Skeletal muscle tissue (tissue), 4 donors: Measurements from ENCODE around the gene KDM4B. TPM values are rescaled to one million over a fixed set of nuclear protein-coding genes. Genes with fewer than 3 reads are reported as not detected.
"Not testable (repeated sequence)": the region's sequence is repeated elsewhere in the genome, so short reads cannot be mapped to it uniquely, and the experiment has no call there.

Source experiments
- H3K27ac ChIP-seq: one replicate; pipeline ENCODE4 v1.7.0; 2013; ENCODE audit warnings: mild to moderate bottlenecking, low read depth, low read length, inconsistent platforms
- H3K27me3 ChIP-seq, 3 donors: one replicate each; pipeline ENCODE4 v1.7.0; 2013; ENCODE audit warnings: low read length in 3 of 3; ENCODE audit not compliant: control insufficient read depth in 3 of 3, insufficient read depth in 3 of 3
- H3K36me3 ChIP-seq, 3 donors: one replicate each; pipeline ENCODE4 v1.7.0; 2013; ENCODE audit warnings: low read length in 3 of 3; ENCODE audit not compliant: control insufficient read depth in 3 of 3, insufficient read depth in 3 of 3
- H3K4me1 ChIP-seq, 3 donors: one replicate each; pipeline ENCODE4 v1.7.0; 2013; ENCODE audit warnings: low read length in 3 of 3, mild to moderate bottlenecking in 3 of 3; ENCODE audit not compliant: control insufficient read depth in 3 of 3, insufficient read depth in 3 of 3
- H3K4me3 ChIP-seq, 3 donors: one replicate each; pipeline ENCODE4 v1.7.0; 2013; ENCODE audit warnings: low read length in 3 of 3
- H3K9ac ChIP-seq, 3 donors: one replicate each; pipeline ENCODE4 v1.7.0; 2013; ENCODE audit warnings: low read length in 3 of 3, mild to moderate bottlenecking in 3 of 3, moderate library complexity in 2 of 3, low read depth in 1 of 3
- H3K9me3 ChIP-seq, 3 donors: one replicate each; pipeline ENCODE4 v1.7.0; 2013; ENCODE audit warnings: low read length in 3 of 3; ENCODE audit not compliant: control insufficient read depth in 3 of 3
- total RNA-seq: library from RNA; depleted of rRNA; stranded (reverse); fragments of >200 nt; gene quantifications from one replicate; pipeline ENCODE4 v1.2.3, GENCODE V29; 2014
- donor health status: Osteomylitis.

Gene KDM4B
- total RNA-seq = 11.5 TPM

- Histone ChIP-seq H3K4me1 (peaks cover 28 to 41% (median 39%) of the 10 kb centered on the region in 3 donors), H3K9me3 (no peaks in the 10 kb centered on the region), H3K27me3 (no peaks in the 10 kb centered on the region), H3K36me3 (no peaks in the 10 kb centered on the region), H3K4me3 (peak within 1 kb of the TSS; percentile 76 to 90 (median 85)), H3K9ac (peak within 1 kb of the TSS; percentile 70 to 84 (median 82)), H3K27ac (peak within 1 kb of the TSS; percentile 79)
These were observed at the start of gene KDM4B for GRCh38 chr19:4968462-4969291. Gene KDM4B, plus strand, starts transcription at chr19:4969113. Its CDS starts 63,778 bp downstream, at chr19:5032891.

DNA sequence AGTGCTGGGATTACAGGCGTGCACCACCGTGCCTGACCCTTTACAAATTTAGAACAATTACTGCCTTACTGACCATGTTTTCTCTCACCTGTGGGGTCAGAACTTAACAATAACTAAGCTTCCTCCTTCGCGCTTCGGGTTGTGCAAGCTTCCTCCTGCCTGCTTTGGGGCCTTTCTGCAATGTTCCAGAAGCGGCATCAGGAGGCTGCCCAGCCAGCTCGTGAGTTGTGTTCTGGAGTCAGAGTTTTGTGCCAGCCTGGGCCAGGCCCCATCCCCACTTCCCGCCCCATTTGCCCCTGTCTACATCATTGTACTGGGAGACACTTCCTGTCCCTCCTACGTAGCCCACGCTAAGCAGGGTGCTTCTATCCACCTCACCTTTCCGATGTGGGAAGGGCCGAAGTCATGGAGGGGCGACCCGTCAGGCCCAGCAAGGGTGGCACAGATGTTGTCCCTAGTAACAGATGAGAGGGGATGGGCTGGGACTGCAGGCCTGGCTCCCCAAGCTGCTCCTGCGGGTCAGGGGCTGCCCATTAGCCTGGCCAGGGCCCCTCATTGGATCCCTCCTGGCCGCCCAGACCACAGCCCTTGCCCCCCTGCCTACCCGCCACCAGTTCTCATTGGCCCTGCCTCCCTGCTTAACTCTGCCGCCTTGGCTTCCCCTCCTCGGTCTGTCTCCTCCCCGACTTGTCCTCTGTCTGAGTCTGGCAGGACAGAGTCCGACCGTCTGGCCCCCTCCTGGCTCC, 46.2 kb upstream of the KDM4B start:
- H3K9me3 ChIP-seq = no peaks in the 10 kb centered on the region
- H3K9ac ChIP-seq = no peak overlapping the region
- H3K36me3 ChIP-seq = no peaks in the 10 kb centered on the region
- H3K27me3 ChIP-seq = no peaks in the 10 kb centered on the region
- H3K4me1 ChIP-seq = peaks cover 0 to 5% (median 4%) of the 10 kb centered on the region in 3 donors
- H3K27ac ChIP-seq = no peak overlapping the region
- H3K4me3 ChIP-seq = no peak overlapping the region

- no peaks in the 10 kb centered on the region for H3K27me3 ChIP-seq
- peaks cover 0 to 5% (median 4%) of the 10 kb centered on the region in 3 donors for H3K4me1 ChIP-seq
- no peak overlapping the region for H3K27ac ChIP-seq
- no peak overlapping the region for H3K4me3 ChIP-seq
- H3K9ac ChIP-seq = no peak overlapping the region
- no peaks in the 10 kb centered on the region for H3K9me3 ChIP-seq
- no peaks in the 10 kb centered on the region for H3K36me3 ChIP-seq
These were observed 45.6 kb upstream of the KDM4B start for GRCh38 chr19:4923276-4923747.

DNA sequence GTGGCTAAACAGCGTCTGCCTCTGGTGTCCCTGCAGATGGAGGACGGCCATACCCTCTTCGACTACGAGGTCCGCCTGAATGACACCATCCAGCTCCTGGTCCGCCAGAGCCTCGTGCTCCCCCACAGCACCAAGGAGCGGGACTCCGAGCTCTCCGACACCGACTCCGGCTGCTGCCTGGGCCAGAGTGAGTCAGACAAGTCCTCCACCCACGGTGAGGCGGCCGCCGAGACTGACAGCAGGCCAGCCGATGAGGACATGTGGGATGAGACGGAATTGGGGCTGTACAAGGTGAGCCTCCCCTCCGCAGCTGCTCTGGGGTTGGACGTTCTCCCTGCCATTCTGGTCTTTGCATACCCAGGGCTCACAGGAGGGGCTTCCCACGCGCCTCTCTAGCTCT, 39.7 kb upstream of the KDM4B start:
- no peak overlapping the region for H3K9ac ChIP-seq
- H3K9me3 ChIP-seq = no peaks in the 10 kb centered on the region
- H3K4me3 ChIP-seq = no peak overlapping the region
- no peaks in the 10 kb centered on the region for H3K27me3 ChIP-seq
- peaks cover 2 to 5% (median 4%) of the 10 kb centered on the region in 3 donors for H3K4me1 ChIP-seq
- no peaks in the 10 kb centered on the region for H3K36me3 ChIP-seq
- H3K27ac ChIP-seq = no peak overlapping the region

GRCh38 chr19:4930664-4931063, 38.2 kb upstream of the KDM4B start:
- Histone ChIP-seq H3K4me1 (peaks cover 0 to 2% (median 0%) of the 10 kb centered on the region in 3 donors), H3K36me3 (no peaks in the 10 kb centered on the region)

GRCh38 chr19:4932711-4933110, 36.2 kb upstream of the KDM4B start:
- H3K9ac ChIP-seq = no peak overlapping the region
- no peaks in the 10 kb centered on the region for H3K36me3 ChIP-seq
- H3K9me3 ChIP-seq = no peaks in the 10 kb centered on the region
- no peak overlapping the region for H3K4me3 ChIP-seq
- peaks cover 0 to 2% (median 0%) of the 10 kb centered on the region in 3 donors for H3K4me1 ChIP-seq
- no peaks in the 10 kb centered on the region for H3K27me3 ChIP-seq
- H3K27ac ChIP-seq = no peak overlapping the region

More at GRCh38 chr19:4930664-4931063, 38.2 kb upstream of the KDM4B start:
- Histone ChIP-seq H3K27me3 (no peaks in the 10 kb centered on the region), H3K4me3 (no peak overlapping the region), H3K9me3 (no peaks in the 10 kb centered on the region), H3K9ac (no peak overlapping the region), H3K27ac (no peak overlapping the region)

DNA sequence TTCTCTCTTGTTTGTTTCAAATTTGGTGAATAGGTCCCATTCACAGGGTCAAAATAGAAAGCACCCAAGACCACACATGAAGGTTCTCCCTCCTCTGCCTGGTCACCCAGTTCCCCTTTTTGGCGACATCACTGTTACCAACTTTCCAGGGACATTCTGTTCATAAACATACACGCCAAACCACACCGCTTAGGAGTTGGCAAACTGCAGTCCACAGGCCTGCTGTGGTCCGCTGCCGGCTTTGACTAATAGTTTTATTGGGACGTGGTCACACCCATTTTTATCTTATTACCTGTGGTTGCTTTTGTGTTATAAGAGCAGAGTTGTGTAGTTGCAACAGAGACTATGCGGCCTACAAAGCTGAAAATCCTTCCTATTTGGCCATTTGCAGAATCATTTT, 35.4 kb upstream of the KDM4B start:
- H3K4me3 ChIP-seq = no peak overlapping the region
- H3K9me3 ChIP-seq = no peaks in the 10 kb centered on the region
- peaks cover 0 to 2% (median 0%) of the 10 kb centered on the region in 3 donors for H3K4me1 ChIP-seq
- H3K9ac ChIP-seq = no peak overlapping the region
- no peaks in the 10 kb centered on the region for H3K27me3 ChIP-seq
- no peak overlapping the region for H3K27ac ChIP-seq
- H3K36me3 ChIP-seq = no peaks in the 10 kb centered on the region

GRCh38 chr19:4935444-4935843, 33.5 kb upstream of the KDM4B start:
- Histone ChIP-seq H3K9ac (no peak overlapping the region), H3K27ac (no peak overlapping the region), H3K9me3 (no peaks in the 10 kb centered on the region), H3K4me3 (no peak overlapping the region), H3K27me3 (no peaks in the 10 kb centered on the region), H3K36me3 (no peaks in the 10 kb centered on the region), H3K4me1 (peaks cover 0 to 2% (median 0%) of the 10 kb centered on the region in 3 donors)

DNA sequence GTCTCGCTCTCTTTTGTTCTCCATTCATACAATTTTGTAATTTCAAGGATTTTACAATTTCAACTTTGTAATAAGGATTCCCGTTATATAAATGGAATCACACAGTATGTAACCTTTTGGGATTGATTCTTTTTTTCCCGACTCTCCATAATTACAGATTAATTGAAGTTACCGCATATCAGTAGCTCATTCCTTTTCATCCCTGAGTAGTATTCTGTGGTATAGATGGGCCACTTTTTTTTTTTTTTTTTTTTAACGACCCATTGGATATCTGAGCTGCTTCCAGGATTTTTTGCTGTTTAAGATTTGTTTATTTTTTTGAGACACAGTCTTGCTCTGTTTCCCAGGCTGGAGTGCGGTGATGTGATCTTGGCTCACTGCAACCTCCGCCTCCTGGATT, 31.9 kb upstream of the KDM4B start:
- Histone ChIP-seq H3K9me3 (no peaks in the 10 kb centered on the region), H3K27ac (no peak overlapping the region)

GRCh38 chr19:4938461-4938860, 30.5 kb upstream of the KDM4B start:
- not testable (repeated sequence) for H3K27me3 ChIP-seq, H3K27ac ChIP-seq, H3K4me3 ChIP-seq, H3K9me3 ChIP-seq, H3K9ac ChIP-seq, H3K36me3 ChIP-seq, H3K4me1 ChIP-seq

More for the DNA sequence above, 31.9 kb upstream of the KDM4B start:
- Histone ChIP-seq H3K4me3 (no peak overlapping the region), H3K9ac (no peak overlapping the region), H3K4me1 (peaks cover 0 to 2% (median 0%) of the 10 kb centered on the region in 3 donors), H3K27me3 (no peaks in the 10 kb centered on the region), H3K36me3 (no peaks in the 10 kb centered on the region)
